Measurements from ENCODE around the gene LRP2. TPM values are rescaled to one million over a fixed set of nuclear protein-coding genes. Genes with fewer than 3 reads are reported as not detected.

LRP2 gene
- total RNA-seq, 1 experiment from 2014 or later: 260 TPM

DNA sequence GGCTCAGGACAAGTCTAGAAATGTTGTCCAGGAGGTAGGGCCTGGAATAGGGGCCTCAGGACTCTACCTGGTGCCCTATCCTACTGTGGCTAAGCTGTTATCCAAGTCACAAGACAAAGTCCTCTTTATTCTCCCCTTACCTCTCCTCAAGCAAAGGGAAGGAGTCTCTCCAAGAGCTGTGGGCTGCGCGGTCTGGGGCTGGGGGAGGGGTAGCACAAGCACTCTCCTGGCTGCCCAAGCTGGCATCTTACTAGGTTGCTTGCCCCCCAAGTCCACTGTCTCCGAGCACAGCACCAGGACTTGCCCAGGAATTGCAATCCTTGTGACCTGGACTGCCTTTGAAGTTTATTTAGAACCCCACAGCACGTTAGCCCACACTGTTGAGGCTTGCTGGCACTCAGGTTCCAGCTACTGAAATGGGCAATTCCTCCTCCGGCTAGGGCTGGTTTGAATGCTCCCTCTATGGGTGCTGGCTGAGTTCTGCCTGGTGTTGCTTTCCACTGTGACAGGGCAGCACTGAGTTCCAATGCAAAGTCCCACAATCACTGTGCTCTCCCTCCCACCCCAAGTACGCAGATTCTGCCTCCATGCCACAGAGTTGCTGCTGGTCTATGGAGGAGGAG is 274.5 kb downstream of the LRP2 start:
- no peak overlapping the region for H3K4me3 Mint-ChIP-seq (ENCODE audit: unreplicated experiment)
- ChIA-PET CTCF (no interaction called here), POLR2A (no interaction called here)
- H3K9me3 Mint-ChIP-seq (ENCODE audit: unreplicated experiment): peaks cover 20% of the 10 kb centered on the region
- TF ChIP-seq, protein P1, sequence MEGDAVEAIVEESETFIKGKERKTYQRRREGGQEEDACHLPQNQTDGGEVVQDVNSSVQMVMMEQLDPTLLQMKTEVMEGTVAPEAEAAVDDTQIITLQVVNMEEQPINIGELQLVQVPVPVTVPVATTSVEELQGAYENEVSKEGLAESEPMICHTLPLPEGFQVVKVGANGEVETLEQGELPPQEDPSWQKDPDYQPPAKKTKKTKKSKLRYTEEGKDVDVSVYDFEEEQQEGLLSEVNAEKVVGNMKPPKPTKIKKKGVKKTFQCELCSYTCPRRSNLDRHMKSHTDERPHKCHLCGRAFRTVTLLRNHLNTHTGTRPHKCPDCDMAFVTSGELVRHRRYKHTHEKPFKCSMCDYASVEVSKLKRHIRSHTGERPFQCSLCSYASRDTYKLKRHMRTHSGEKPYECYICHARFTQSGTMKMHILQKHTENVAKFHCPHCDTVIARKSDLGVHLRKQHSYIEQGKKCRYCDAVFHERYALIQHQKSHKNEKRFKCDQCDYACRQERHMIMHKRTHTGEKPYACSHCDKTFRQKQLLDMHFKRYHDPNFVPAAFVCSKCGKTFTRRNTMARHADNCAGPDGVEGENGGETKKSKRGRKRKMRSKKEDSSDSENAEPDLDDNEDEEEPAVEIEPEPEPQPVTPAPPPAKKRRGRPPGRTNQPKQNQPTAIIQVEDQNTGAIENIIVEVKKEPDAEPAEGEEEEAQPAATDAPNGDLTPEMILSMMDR (IDR thresholded peaks at IDR 0.05; ENCODE audit: insufficient read depth in 1 of 2, low read depth in 1 of 2, low read length in 1 of 2, severe bottlenecking in 1 of 2, unreplicated experiment in 1 of 2): no peak
- intact Hi-C loops (cut with micrococcal nuclease; ENCODE audit: unreplicated experiment): loop anchor here (5.0 kb wide), 1 partner anchor 126 kb away; no protein-coding TSS in a partner anchor
- H3K4me1 ChIP-seq: no peaks in the 10 kb centered on the region
- DNase-seq: no peak
- no peaks in the 10 kb centered on the region for H3K36me3 ChIP-seq (ENCODE audit: control insufficient read depth, insufficient read depth, low read length)
- peaks cover 10% of the 10 kb centered on the region for H3K27me3 Mint-ChIP-seq (ENCODE audit: insufficient read depth, unreplicated experiment)
- no peaks in the 10 kb centered on the region for H3K27me3 ChIP-seq (replicated peaks; ENCODE audit: control insufficient read depth, insufficient read depth, low read length)
- no peak overlapping the region for H3K27ac Mint-ChIP-seq (ENCODE audit: unreplicated experiment)
- H3K9me3 ChIP-seq: no peaks in the 10 kb centered on the region; the same call in 1 of the 2 replicates
- no peaks in the 10 kb centered on the region for H3K36me3 Mint-ChIP-seq (ENCODE audit: insufficient read depth, unreplicated experiment)
- H3K4me3 ChIP-seq (ENCODE audit: low read depth, low read length): no peak overlapping the region
- H3K4me1 Mint-ChIP-seq (ENCODE audit: low read depth, unreplicated experiment): no peaks in the 10 kb centered on the region
- BruUV-seq (replicated peaks): no TSS peak

DNA sequence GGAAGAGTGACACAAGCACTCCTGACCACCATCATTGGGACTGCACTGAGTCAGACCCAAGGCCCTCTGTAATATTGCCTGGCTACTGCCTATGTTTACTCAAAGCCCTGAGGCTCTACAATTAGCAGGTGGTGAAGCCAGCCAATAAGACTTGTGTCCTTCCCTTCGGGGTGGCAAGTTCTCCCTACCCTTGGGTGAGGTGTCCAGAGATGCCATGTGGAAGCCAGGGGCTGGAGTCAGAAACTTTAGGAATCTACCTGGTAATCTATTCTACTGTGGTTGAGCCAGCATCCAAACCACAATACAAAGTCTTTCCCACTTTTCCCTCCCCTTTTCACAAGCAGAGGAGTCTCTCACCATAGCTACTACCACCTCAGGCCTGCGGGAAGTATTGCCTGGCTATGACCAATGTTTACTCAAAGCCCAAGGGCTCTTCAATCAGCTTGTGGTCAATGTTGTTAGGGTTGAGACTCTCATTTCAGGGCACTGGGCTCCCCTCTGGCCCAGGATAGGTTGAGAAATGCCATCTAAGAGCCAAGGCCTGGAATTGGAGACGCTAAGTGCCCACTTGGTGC is 275.4 kb downstream of the LRP2 start:
- H3K4me1 ChIP-seq: no peaks in the 10 kb centered on the region
- no TSS peak for BruUV-seq (replicated peaks)

DNA sequence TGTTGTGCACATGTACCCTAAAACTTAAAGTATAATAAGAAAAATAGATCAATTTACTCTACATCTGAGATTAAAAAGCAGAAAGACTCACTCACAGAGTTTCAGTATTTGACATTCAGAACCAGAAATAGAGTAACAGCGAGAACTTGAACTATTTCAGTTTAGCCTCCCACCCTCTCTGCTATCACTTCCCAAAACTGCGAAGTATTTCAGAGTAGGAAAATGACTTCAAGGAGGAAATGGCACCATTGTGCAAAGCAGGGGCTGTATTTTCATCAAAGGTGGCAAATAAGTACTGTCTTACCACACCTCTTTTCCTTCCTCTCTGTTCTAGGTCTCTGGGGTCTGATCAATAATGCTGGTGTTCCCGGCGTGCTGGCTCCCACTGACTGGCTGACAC is 279.3 kb downstream of the LRP2 start:
- BruUV-seq (replicated peaks): no TSS peak

More for the DNA sequence above, 275.4 kb downstream of the LRP2 start:
- peaks cover 20% of the 10 kb centered on the region for H3K9me3 Mint-ChIP-seq (ENCODE audit: unreplicated experiment)
- Histone ChIP-seq H3K9me3 (no peaks in the 10 kb centered on the region; the same call in 1 of the 2 replicates), H3K36me3 (ENCODE audit: control insufficient read depth, insufficient read depth, low read length) (no peaks in the 10 kb centered on the region), H3K27me3 (replicated peaks; ENCODE audit: control insufficient read depth, insufficient read depth, low read length) (no peaks in the 10 kb centered on the region), H3K4me3 (ENCODE audit: low read depth, low read length) (no peak overlapping the region)
- TF ChIP-seq, protein P1 (IDR thresholded peaks at IDR 0.05; ENCODE audit: insufficient read depth in 1 of 2, low read depth in 1 of 2, low read length in 1 of 2, severe bottlenecking in 1 of 2, unreplicated experiment in 1 of 2): no peak
- ChIA-PET CTCF (no interaction called here), POLR2A (no interaction called here)
- DNase-seq: no peak
- no peaks in the 10 kb centered on the region for H3K4me1 Mint-ChIP-seq (ENCODE audit: low read depth, unreplicated experiment)
- peaks cover 10% of the 10 kb centered on the region for H3K27me3 Mint-ChIP-seq (ENCODE audit: insufficient read depth, unreplicated experiment)
- no peaks in the 10 kb centered on the region for H3K36me3 Mint-ChIP-seq (ENCODE audit: insufficient read depth, unreplicated experiment)
- H3K27ac Mint-ChIP-seq (ENCODE audit: unreplicated experiment): no peak overlapping the region
- no peak overlapping the region for H3K4me3 Mint-ChIP-seq (ENCODE audit: unreplicated experiment)
- intact Hi-C loops (cut with micrococcal nuclease; ENCODE audit: unreplicated experiment): loop anchor here (5.0 kb wide), 1 partner anchor 125 kb away; no protein-coding TSS in a partner anchor

More for the DNA sequence above, 279.3 kb downstream of the LRP2 start:
- H3K27me3 Mint-ChIP-seq (ENCODE audit: insufficient read depth, unreplicated experiment): peaks cover 11% of the 10 kb centered on the region
- Histone ChIP-seq H3K9me3 (no peaks in the 10 kb centered on the region; the same call in 1 of the 2 replicates), H3K4me3 (ENCODE audit: low read depth, low read length) (no peak overlapping the region), H3K4me1 (no peaks in the 10 kb centered on the region), H3K36me3 (ENCODE audit: control insufficient read depth, insufficient read depth, low read length) (no peaks in the 10 kb centered on the region), H3K27me3 (replicated peaks; ENCODE audit: control insufficient read depth, insufficient read depth, low read length) (no peaks in the 10 kb centered on the region)
- H3K36me3 Mint-ChIP-seq (ENCODE audit: insufficient read depth, unreplicated experiment): no peaks in the 10 kb centered on the region
- DNase-seq: no peak
- intact Hi-C loops (cut with micrococcal nuclease; ENCODE audit: unreplicated experiment): no loop called here
- TF ChIP-seq, protein P1 (IDR thresholded peaks at IDR 0.05; ENCODE audit: insufficient read depth in 1 of 2, low read depth in 1 of 2, low read length in 1 of 2, severe bottlenecking in 1 of 2, unreplicated experiment in 1 of 2): no peak
- no peaks in the 10 kb centered on the region for H3K4me1 Mint-ChIP-seq (ENCODE audit: low read depth, unreplicated experiment)
- no peak overlapping the region for H3K4me3 Mint-ChIP-seq (ENCODE audit: unreplicated experiment)
- ChIA-PET CTCF (no interaction called here), POLR2A (no interaction called here)
- H3K27ac Mint-ChIP-seq (ENCODE audit: unreplicated experiment): no peak overlapping the region
- H3K9me3 Mint-ChIP-seq (ENCODE audit: unreplicated experiment): peaks cover 20% of the 10 kb centered on the region

Measured in Caco-2 (cell line).